T-helper 2 cell (primary cell): ENCODE data around the gene HOXB4.

Experiments
- DNase-seq, 5 experiments: peaks; one replicate each; pipeline versions ENCODE4 v3.0.0 to v3.0.0-alpha.2; 2012 to 2022

Gene HOXB4

GRCh38 chr17:48558057-48558830, 19.9 kb downstream of the HOXB4 start:
- DNase-seq, result no peak

DNA sequence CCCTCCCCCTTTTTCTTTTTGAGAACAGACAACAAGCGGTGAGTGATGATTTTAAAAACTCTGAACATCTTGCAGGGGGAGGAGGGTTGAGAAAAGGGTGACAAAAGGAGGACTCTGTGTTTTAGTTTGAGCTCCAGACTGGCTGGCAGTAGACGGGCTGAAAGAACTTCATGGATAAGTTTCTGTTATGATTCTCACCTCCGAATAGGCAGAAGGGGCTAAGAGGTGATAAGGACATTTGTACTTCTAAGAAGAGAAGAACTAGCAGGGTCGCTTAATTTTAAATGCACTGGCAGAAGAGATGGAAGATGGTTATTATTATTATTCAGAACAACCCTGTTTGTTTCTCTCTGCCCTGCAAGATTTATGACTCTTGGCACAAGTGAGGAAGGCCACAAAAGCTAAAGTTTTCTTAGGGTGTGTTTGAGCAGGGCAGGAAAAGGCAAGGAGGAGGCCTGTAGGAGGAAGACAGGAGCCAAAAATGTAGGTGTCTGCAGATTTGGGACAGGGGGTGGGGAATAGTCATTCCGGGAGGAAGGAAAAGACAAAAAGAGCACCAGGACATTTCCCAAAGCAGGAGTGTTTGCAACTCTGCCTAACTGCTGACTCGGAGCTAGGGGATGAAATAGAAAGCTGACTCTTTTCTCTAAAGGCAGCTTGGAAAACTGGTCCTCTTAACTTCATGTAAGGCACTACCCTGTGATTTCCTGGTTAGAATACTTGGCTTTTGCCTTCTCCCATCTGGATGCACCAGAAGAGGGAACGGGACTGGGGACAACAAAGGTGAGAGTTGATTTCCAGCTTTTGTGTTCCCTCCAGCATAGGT, 21.4 kb downstream of the HOXB4 start:
- no peak for DNase-seq

DNA sequence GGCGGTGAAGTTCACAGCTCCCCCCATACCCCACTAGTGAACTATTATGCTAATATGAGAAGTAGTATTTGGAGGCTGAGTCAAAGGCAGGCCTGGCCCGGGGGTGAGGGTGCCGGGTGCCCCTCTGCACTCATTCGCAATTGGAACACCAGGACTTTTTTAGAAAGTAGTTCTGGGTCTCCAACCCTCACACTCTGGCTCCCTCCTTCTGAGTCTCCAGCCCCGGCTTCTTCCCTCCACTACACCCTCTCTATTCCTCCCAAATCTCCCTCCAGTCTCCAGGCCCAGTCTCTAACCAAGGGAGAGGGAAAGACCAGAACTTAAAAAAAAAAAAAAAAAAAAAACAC, 21.9 kb downstream of the HOXB4 start:
- no peak for DNase-seq

- peak in 1 of 5 experiments; percentile 44 for DNase-seq
These were observed 22.6 kb downstream of the HOXB4 start for GRCh38 chr17:48555258-48556228.

DNA sequence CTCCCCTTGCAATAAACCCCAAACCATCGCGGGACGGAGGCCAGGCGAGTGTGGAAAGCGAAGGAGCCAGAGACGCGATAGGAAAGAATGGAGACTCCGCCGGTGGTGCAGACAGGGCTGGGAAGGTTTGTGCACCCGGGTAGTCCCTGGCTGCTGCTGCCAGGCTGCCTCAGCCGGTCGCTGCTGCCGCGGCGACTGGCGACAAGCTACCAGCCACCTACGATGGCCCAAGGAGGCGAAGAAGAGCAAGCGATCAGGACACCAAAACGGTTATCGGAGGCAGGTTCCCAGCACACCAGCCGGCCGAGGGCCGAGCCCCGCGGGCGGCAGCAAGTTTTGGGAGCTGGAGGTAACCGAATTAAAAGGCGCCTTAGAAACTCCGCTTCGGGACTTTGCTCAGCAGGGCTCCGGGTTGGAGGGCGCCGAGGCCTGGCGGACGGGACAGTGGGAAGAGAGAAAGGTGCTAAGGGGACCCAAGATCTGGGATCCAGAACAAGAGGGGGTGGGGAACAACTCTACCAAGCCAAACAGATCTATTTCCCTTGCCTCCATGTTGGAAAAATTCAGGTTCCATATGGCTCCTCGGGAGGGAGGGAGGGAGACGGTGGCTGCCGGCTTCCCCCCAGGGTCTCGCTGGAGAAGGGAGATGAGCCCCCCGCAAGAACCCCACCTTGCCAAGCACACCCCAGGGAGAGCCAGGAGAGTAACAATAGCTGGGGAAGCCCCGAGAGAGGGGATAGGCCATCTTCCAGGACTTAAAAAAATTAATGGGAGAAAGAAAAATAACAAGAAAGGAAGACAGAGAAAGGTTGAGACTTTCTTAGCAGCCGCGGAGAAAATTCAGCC, 23.5 kb downstream of the HOXB4 start:
- no peak for DNase-seq

GRCh38 chr17:48553826-48554225, 24.3 kb downstream of the HOXB4 start:
- no peak for DNase-seq

DNA sequence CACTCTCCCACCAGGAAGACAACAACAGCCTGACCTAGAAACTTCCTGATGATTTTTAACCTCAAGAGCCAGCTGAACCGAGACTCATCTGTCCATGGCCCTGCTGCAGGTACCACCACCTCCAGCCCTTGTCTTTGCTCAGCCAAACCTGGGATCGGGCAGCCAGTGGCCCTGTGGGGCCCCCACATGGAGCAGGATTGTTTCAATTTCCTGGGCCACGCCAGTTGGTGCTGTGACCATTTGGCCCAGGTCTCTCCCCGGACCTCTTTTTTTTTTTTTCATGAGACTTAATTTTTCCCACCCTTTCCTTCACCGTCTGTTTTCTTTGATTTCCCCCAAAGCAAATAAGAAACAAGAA, 25.0 kb downstream of the HOXB4 start:
- no peak for DNase-seq

DNA sequence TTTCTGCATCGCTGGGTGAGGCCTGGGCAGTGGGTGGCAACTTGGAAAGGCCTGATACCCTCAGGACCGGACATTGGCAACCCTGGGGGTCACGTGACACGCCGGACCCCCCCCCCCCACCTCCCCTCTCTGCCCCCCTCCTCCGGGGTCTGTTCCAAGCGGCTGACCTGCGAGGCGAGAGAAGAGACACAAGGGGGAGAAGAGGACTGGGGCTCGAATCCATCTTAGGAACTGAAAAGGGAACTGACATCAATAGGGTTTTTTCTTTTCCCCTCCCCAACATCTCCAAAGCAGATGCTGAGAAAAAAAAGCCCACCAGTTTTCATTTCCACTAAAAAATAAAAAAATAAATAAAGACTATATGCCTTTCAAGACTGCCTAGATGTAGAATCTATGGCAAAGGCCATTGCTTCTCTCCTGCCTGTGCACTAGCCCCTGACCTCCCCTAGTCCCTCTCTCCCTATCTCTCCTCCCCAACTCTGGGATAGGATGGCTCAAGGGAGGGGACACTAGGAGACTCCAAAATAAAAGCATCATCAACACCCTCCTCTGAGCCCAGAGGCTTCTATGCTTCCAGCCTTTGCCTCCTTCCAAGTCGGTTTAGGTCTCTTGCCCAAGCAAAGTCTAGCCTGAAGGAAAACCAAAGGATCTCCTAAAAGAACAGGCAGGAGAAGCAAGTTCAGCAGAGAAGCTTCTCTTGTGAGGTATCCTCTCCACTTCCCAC, 25.5 kb downstream of the HOXB4 start:
- no peak for DNase-seq

- no peak for DNase-seq
These were observed 26.3 kb downstream of the HOXB4 start for GRCh38 chr17:48551596-48552465.

GRCh38 chr17:48551214-48551555, 27.0 kb downstream of the HOXB4 start:
- DNase-seq, result no peak

DNA sequence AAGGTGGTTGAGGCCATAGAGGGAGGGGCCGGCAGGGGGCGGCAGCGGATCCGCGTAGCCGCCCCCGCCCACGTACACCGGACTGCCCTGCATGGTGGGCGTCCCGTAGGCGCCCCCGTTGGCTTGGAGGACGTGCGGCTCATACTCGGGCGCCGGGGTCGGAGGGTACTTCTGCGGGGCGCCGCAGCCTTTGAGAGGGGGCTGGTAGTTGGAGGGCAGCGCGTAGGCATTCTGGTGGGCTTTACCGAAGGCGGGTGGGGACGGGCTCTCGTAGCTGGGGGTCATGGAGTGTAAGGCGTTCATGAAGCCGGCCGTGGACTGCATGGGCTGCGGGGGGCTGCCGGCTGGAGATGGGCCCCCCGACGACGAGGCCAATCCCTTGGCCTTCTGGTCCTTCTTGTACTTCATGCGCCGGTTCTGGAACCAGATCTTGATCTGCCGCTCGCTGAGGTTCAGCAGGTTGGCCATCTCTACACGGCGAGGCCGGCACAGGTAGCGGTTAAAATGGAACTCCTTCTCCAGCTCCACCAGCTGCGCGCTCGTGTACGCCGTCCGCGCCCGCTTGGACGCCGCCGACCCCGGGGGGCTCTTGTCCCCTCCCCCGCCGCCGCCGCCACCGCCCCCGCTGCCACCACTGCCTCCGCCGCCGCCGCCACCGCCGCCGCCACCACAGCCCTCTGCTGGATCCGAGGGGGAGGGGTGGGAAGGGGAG, 27.5 kb downstream of the HOXB4 start:
- no peak for DNase-seq

GRCh38 chr17:48549914-48550501, 28.1 kb downstream of the HOXB4 start:
- DNase-seq, result no peak

- DNase-seq, result no peak
These were observed 28.9 kb downstream of the HOXB4 start for GRCh38 chr17:48549281-48549630.

DNA sequence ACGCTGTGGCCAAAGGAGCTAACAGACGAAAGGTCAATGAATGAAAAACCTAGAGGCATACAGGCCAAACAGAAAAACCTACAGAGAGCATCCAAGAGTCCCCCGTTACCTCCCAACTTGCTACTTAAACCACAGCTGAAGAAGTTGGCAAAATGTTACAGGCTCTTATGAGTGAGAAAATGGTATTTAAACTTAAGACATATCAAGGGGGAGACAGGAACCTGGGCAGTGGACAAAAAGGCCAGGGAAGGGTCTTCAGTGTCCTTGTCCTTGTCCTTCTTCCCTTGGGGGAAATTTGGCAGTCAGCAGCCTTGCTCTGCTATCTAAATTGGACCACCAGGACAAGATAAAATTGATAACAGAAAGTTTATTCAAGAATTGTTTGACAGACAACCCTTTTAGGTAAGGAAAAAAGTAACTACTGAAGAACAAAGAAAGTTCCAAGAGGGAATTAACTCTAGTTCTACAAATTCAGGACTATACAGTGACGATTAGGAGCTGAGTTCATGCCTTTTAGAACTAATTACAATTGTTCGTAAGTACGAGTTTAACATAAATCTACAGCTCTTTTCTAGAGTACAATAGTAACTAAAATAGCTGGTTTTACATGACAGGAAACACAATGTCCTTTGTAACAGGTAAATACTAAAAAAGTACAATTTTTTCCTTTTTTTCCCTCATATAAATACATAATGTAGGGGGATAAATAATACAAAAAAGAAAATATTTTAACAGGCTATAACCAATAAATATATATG, 29.4 kb downstream of the HOXB4 start:
- DNase-seq, result no peak

- DNase-seq, result peak in 1 of 5 experiments; percentile 62
These were observed 30.2 kb downstream of the HOXB4 start for GRCh38 chr17:48547808-48548522.

GRCh38 chr17:48546924-48547807, 31.0 kb downstream of the HOXB4 start:
- DNase-seq, result peak in 1 of 5 experiments; percentile 38
